Skin of body (tissue), 2 donors: ENCODE data around the gene TMEM202. TPM values are rescaled to one million over a fixed set of nuclear protein-coding genes. Genes with fewer than 3 reads are reported as not detected.
"Not testable (repeated sequence)": the region's sequence is repeated elsewhere in the genome, so short reads cannot be mapped to it uniquely, and the experiment has no call there.

ENCODE experiments used
- DNase-seq: peaks from one replicate; lab custom pipeline; 2025; lab: John Stamatoyannopoulos, UW
- total RNA-seq: library from RNA; depleted of rRNA; stranded (reverse); fragments of >200 nt; gene quantifications from one replicate; pipeline ENCODE4 v1.2.3, GENCODE V29; 2014

Gene TMEM202
- total RNA-seq, 1 donor from 2014 or later = not detected

GRCh38 chr15:72402726-72403125 is 4.6 kb downstream of the TMEM202 start:
- no peak for DNase-seq

- DNase-seq = no peak
These were observed 6.3 kb downstream of the TMEM202 start for GRCh38 chr15:72404356-72404755.

- DNase-seq = no peak
These were observed 6.7 kb downstream of the TMEM202 start for GRCh38 chr15:72404841-72405240.

GRCh38 chr15:72406936-72407335 is 8.8 kb downstream of the TMEM202 start:
- no peak for DNase-seq

GRCh38 chr15:72411111-72411510 is 13.0 kb downstream of the TMEM202 start:
- DNase-seq = no peak

GRCh38 chr15:72411544-72411943 is 13.4 kb downstream of the TMEM202 start:
- DNase-seq = no peak

- not testable (repeated sequence) for DNase-seq
These were observed 15.2 kb downstream of the TMEM202 start for GRCh38 chr15:72413337-72413736.

- no peak for DNase-seq
These were observed 17.2 kb downstream of the TMEM202 start for GRCh38 chr15:72415304-72415703.

- DNase-seq = not testable (repeated sequence)
These were observed 21.7 kb downstream of the TMEM202 start for GRCh38 chr15:72419768-72420167.

GRCh38 chr15:72420576-72420975 is 22.5 kb downstream of the TMEM202 start:
- no peak for DNase-seq

GRCh38 chr15:72421484-72421883 is 23.4 kb downstream of the TMEM202 start:
- DNase-seq = no peak

- DNase-seq = no peak
These were observed 25.2 kb downstream of the TMEM202 start for GRCh38 chr15:72423256-72423655.

- no peak for DNase-seq
These were observed 28.6 kb downstream of the TMEM202 start for GRCh38 chr15:72426753-72427152.

GRCh38 chr15:72437650-72438316 is 39.7 kb downstream of the TMEM202 start:
- no peak for DNase-seq

GRCh38 chr15:72442848-72443247 is 44.7 kb downstream of the TMEM202 start:
- DNase-seq = not testable (repeated sequence)

GRCh38 chr15:72445426-72445825 is 47.3 kb downstream of the TMEM202 start:
- no peak for DNase-seq

- DNase-seq = no peak
These were observed 52.7 kb downstream of the TMEM202 start for GRCh38 chr15:72450805-72451204.

GRCh38 chr15:72451224-72451623 is 53.1 kb downstream of the TMEM202 start:
- no peak for DNase-seq

GRCh38 chr15:72456684-72457083 is 58.6 kb downstream of the TMEM202 start:
- no peak for DNase-seq
